Fibroblast of skin of back (primary cell): ENCODE measurements around the gene ZRANB3.
"Not testable (repeated sequence)": the region's sequence is repeated elsewhere in the genome, so short reads cannot be mapped to it uniquely, and the experiment has no call there.

Experiments
- DNase-seq: peaks from one replicate; pipeline ENCODE4 v3.0.0-alpha.2; 2013

ZRANB3 gene

GRCh38 chr2:135121016-135121657 lies 409.9 kb downstream of the ZRANB3 start:
- DNase-seq = no peak

DNA sequence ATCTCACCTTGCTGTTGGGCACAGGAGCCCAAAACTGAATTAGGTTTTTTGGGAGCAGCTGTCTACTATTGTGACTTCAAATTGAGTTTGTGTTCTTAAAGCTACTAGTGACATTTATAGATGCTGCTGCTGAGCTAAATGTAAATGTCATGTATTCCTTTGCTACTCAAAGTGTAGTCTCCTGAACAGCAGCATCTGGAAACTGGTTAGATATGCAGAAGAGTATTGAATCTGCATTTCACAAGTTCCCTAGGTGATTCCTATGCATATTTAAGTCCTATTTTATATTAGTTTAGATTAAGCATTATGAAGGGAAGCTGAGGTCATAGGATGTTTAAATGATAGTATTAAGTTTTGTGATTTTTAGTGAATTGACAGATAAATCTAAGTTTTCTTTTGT lies 411.4 kb downstream of the ZRANB3 start:
- DNase-seq = no peak

- no peak for DNase-seq
Measured at GRCh38 chr2:135113322-135113721, 417.7 kb downstream of the ZRANB3 start.

- DNase-seq = not testable (repeated sequence)
Measured at GRCh38 chr2:135105513-135106316, 425.3 kb downstream of the ZRANB3 start.

GRCh38 chr2:135103843-135104242 lies 427.2 kb downstream of the ZRANB3 start:
- no peak for DNase-seq

GRCh38 chr2:135099802-135100483 lies 431.1 kb downstream of the ZRANB3 start:
- DNase-seq = no peak

DNA sequence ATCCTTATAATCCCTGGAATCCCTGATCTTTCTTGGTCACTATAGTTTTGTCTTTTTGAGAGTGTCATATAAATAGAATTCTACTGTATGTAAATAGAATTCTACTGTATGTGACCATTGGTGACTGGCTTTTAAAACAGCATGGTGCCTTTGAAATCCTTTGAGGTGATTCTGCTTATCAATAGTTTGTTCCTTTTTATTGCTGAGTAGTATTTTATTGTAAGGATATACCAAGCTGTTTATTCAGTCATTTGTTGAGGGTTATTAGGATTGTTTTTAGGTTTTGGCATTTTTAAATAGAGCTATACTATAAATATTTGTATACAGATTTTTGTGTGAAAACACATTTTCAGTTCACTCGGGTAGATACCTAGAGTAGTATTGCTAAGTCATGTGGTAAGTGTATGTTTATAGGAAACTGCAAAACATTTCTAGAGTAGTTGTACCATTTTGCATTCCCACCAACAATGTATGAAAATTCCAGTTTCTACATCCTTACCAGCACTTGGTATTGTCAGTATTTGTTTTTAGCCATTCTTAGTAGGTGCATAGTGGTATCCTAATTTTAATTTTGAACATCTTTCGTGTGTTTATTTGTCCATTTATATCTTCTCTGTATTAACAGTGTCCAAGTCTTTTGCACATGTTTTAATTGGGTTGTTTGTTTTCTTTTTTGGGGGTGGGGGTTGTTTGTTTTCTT lies 433.3 kb downstream of the ZRANB3 start:
- no peak for DNase-seq

GRCh38 chr2:135096665-135097446 lies 434.2 kb downstream of the ZRANB3 start:
- DNase-seq = peak; percentile 41

DNA sequence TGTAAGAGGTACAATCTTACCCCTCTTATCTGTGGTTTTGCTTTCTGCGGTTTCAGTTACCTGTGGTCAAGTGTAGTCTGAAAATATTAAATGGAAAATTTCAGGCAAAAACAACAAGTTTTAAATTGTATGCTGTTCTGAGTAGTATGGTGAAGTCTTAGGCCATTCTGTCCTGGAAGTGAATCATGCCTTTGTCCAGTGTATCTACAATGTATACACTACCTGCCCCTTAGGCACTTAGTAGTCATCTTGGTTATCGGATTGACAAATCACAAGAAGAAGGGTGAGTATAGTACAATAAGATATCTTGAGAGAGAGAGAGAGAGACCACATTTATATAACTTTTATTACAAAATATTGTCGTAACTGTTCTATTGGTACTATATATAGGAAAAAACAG lies 435.4 kb downstream of the ZRANB3 start:
- no peak for DNase-seq

DNA sequence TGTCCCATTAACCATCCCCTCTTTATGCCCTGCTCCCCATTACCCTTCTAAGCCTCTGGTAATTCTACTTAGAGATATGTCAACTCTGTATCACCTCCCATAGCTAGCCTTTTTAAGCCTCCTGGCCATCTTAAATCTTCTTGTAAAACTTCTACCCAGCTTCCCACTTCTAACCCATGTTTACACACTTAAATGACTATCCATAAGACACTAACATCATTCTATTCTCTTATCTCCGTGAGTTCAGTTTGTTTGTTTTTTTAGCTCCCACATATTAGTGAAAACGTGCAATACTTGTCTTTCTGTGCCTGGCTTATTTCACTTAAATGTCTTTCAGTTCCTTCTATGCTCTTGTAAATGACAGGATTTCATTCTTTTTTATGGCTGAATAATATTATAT lies 436.5 kb downstream of the ZRANB3 start:
- no peak for DNase-seq

GRCh38 chr2:135093670-135094330 lies 437.2 kb downstream of the ZRANB3 start:
- DNase-seq = no peak

DNA sequence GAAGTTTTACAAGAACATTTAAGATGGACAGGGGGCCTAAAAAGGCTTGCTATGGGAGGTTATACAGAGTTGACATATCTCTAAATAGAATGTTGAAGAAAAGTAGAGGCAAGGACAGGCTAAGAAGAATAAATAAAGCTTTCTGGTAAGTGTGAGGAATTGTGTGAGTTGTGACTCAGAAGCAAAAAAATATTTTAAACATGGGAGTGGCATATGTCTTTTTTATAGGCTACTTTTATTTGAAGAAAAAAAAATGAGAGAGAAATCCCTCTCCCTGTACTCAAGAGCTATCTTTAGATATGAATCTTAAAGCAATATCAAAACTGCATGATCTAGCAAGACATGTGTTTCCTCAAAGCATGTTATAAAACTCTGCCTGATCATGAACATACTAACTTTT lies 437.8 kb downstream of the ZRANB3 start:
- peak; percentile 27 for DNase-seq

GRCh38 chr2:135091681-135092080 lies 439.3 kb downstream of the ZRANB3 start:
- DNase-seq = no peak

DNA sequence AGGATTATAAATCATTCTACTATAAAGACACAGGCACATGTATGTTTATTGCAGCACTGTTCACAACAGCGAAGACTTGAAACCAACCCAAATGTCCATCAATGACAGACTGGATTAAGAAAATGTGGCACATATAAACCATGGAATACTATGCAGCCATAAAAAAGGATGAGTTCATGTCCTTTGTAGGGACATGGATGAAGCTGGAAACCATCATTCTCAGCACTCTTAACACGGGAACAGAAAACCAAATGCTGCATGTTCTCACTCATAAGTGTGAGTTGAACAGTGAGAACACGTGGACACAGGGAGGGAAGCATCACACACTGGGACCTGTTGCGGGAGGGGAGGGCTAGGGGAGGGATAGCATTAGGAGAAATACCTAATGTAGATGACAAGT lies 441.4 kb downstream of the ZRANB3 start:
- DNase-seq = not testable (repeated sequence)
